K562 (cell line): ENCODE measurements around the gene RAB21. TPM values are rescaled to one million over a fixed set of nuclear protein-coding genes. Genes with fewer than 3 reads are reported as not detected.

Experiments
- ATAC-seq: fragments of 200-7000 bp; cut with Tn5 transposase; 3 replicates; pipeline ENCODE4 v1.9.1; 2020; ENCODE audit warnings: moderate library complexity
- BruUV-seq: library from RNA; stranded (reverse); fragments of 400-500 nt; replicated peaks from 2 replicates; lab custom pipeline; 2021; lab: Mats Ljungman, UMichigan
- CTCF ChIA-PET: fragments of 300-600 bp; formaldehyde crosslinking; extraction: SDS; loops from one replicate; lab custom pipeline; 2021; ENCODE audit warnings: low intra/inter-chr PET ratio; lab: Yijun Ruan, JAX
- POLR2A ChIA-PET: fragments of 300-600, 350-650 bp; sonication (Branson Sonifier 250); formaldehyde crosslinking; extraction: SDS; loops from one replicate; lab custom pipeline; 2021; ENCODE audit warnings: antibody characterized with exemption, inconsistent platforms; lab: Yijun Ruan, JAX
- DNase-seq, 4 experiments: peaks; one replicate each; pipeline versions ENCODE4 v3.0.0 to v3.0.0-alpha.2; 2011 to 2018; ENCODE audit warnings: low spot score in 3 of 4, mixed read lengths in 3 of 4; ENCODE audit errors: extremely low read depth in 1 of 4
- FAIRE-seq: peaks from 2 replicates; lab custom pipeline; 2011; peaks lifted over from hg19 to GRCh38; lab: Jason Lieb, UNC
- H2AFZ ChIP-seq: 2 replicates; pipeline ENCODE4 v1.6.0; 2011; ENCODE audit warnings: low read depth, low read length, control low read depth, inconsistent platforms
- H3K27ac ChIP-seq: fragments of 200-600 bp; 3 replicates; pipeline ENCODE4 v1.8.0; 2011; ENCODE audit warnings: low read depth, mild to moderate bottlenecking, control low read depth, inconsistent platforms, low read length, moderate library complexity, mixed read lengths; ENCODE audit errors: extremely low read depth
- H3K27me3 ChIP-seq, 2 experiments: fragments of 300-600 bp in 1 of 2; 2 replicates in 1 of 2; 3 replicates in 1 of 2; pipeline versions ENCODE4 v1.6.0 to v1.8.0; 2011; ENCODE audit warnings: inconsistent platforms in 2 of 2, low read length in 2 of 2, mild to moderate bottlenecking in 1 of 2, mixed read lengths in 1 of 2, moderate library complexity in 1 of 2; ENCODE audit not compliant: control insufficient read depth in 2 of 2, insufficient read depth in 2 of 2
- H3K36me3 ChIP-seq: fragments of 300-600 bp; 3 replicates; pipeline ENCODE4 v1.8.0; 2011; ENCODE audit warnings: mild to moderate bottlenecking, low read length, inconsistent platforms; ENCODE audit not compliant: control insufficient read depth, insufficient read depth
- H3K4me1 ChIP-seq, 2 experiments: fragments of 200-600 bp in 1 of 2; replicated peaks in 1 of 2; 2 replicates in 1 of 2; 3 replicates in 1 of 2; pipeline versions ENCODE4 v1.5.1 to v1.8.0; 2011; ENCODE audit warnings: inconsistent platforms in 2 of 2, low read length in 2 of 2, mild to moderate bottlenecking in 1 of 2, mixed read lengths in 1 of 2, moderate library complexity in 1 of 2; ENCODE audit not compliant: control insufficient read depth in 2 of 2, insufficient read depth in 2 of 2
- H3K4me2 ChIP-seq: 2 replicates; pipeline ENCODE4 v1.6.1; 2011; ENCODE audit warnings: low read length, control low read depth, inconsistent platforms, mixed read lengths; ENCODE audit not compliant: insufficient read depth
- H3K4me3 ChIP-seq: fragments of 200-600 bp; sonication (generic), shearing (Covaris generic); 2 replicates; pipeline ENCODE4 v1.5.1; 2016; ENCODE audit warnings: control low read depth, inconsistent platforms
- H3K79me2 ChIP-seq: fragments of 200-600 bp; 3 replicates; pipeline ENCODE4 v1.8.0; 2011; ENCODE audit warnings: low read length, inconsistent platforms; ENCODE audit not compliant: control insufficient read depth, insufficient read depth
- H3K9ac ChIP-seq, 2 experiments: 2 replicates each; pipeline versions ENCODE4 v1.6.0 to v1.6.1; 2011; ENCODE audit warnings: low read depth in 2 of 2, low read length in 2 of 2, control low read depth in 1 of 2, inconsistent platforms in 1 of 2, mild to moderate bottlenecking in 1 of 2, mixed read lengths in 1 of 2; ENCODE audit not compliant: insufficient read depth in 1 of 2
- H3K9me1 ChIP-seq: one replicate; pipeline ENCODE4 v1.6.0; 2011; ENCODE audit warnings: inconsistent platforms, mild to moderate bottlenecking, low read length, moderate library complexity; ENCODE audit not compliant: control insufficient read depth, insufficient read depth
- H3K9me3 ChIP-seq: replicated peaks from 2 replicates; pipeline ENCODE4 v1.5.1; 2011; ENCODE audit warnings: low read depth, low read length, inconsistent platforms; ENCODE audit not compliant: control insufficient read depth, insufficient read depth
- H4K20me1 ChIP-seq: replicated peaks from 2 replicates; pipeline ENCODE4 v1.6.1; 2011; ENCODE audit warnings: low read length, inconsistent platforms, mixed read lengths; ENCODE audit not compliant: control insufficient read depth, insufficient read depth
- BRD9 ChIP-seq: fragments of 450-650 bp; IDR thresholded peaks from 2 replicates; pipeline ENCODE4 v1.6.1; 2018; ENCODE audit warnings: low read depth; ENCODE audit not compliant: partially characterized antibody
- C11orf30 ChIP-seq: fragments of 450-650 bp; IDR thresholded peaks from 2 replicates; pipeline ENCODE4 v1.6.1; 2016; ENCODE audit warnings: low read depth, mild to moderate bottlenecking
- CBX2 ChIP-seq: fragments of 200-600 bp; sonication (generic); IDR thresholded peaks from one replicate; pipeline ENCODE4 v1.6.1; 2012; ENCODE audit warnings: mild to moderate bottlenecking, low read length, inconsistent platforms; ENCODE audit not compliant: insufficient read depth, poor library complexity, severe bottlenecking
- FOSL1 ChIP-seq: fragments of 200-800 bp; sonication (Bioruptor generic); conservative IDR thresholded peaks from 2 replicates; pipeline ENCODE4 v1.6.1; 2016; ENCODE audit warnings: missing genetic modification characterization, missing compliant biosample characterization
- GATAD2B ChIP-seq: fragments of 450-650 bp; IDR thresholded peaks from 2 replicates; pipeline ENCODE4 v1.6.1; 2017; ENCODE audit warnings: mild to moderate bottlenecking, borderline replicate concordance
- IFI16 ChIP-seq: fragments of 250-450 bp; sonication (Bioruptor Pico); IDR thresholded peaks from 2 replicates; pipeline ENCODE4 v2.1.2; 2022; ENCODE audit warnings: mild to moderate bottlenecking, inconsistent platforms
- MAFG ChIP-seq: fragments of 450-650 bp; conservative IDR thresholded peaks from 2 replicates; pipeline ENCODE4 v1.6.1; 2016; ENCODE audit warnings: missing genetic modification characterization, missing compliant biosample characterization
- MTA1 ChIP-seq: fragments of 450-650 bp; IDR thresholded peaks from 2 replicates; pipeline ENCODE4 v1.6.1; 2017; ENCODE audit warnings: borderline replicate concordance
- RCOR1 ChIP-seq, 2 experiments: IDR thresholded peaks; 2 replicates each; pipeline ENCODE4 v1.6.1; 2012; ENCODE audit warnings: low read depth in 2 of 2, low read length in 2 of 2, borderline replicate concordance in 1 of 2, improper control_type of control experiment in 1 of 2
- SMARCC2 ChIP-seq: fragments of 450-650 bp; IDR thresholded peaks from 2 replicates; pipeline ENCODE4 v1.6.1; 2017; ENCODE audit warnings: antibody characterized with exemption, moderate library complexity, mild to moderate bottlenecking, low read depth
- SMARCE1 ChIP-seq: fragments of 450-650 bp; IDR thresholded peaks from 2 replicates; pipeline ENCODE4 v1.7.1; 2016; ENCODE audit warnings: mild to moderate bottlenecking
- TEAD2 ChIP-seq: fragments of 450-650 bp; IDR thresholded peaks from 2 replicates; pipeline ENCODE4 v1.6.1; 2016; ENCODE audit warnings: missing genetic modification characterization, control low read depth, missing compliant biosample characterization
- ZNF347 ChIP-seq: fragments of 450-650 bp; formaldehyde crosslinking; IDR thresholded peaks from 2 replicates; pipeline ENCODE4 v1.4.0; 2020; ENCODE audit warnings: low read depth, mild to moderate bottlenecking, moderate library complexity
- ZNF76 ChIP-seq: fragments of 250-450 bp; sonication (Bioruptor Pico); IDR thresholded peaks from 2 replicates; pipeline ENCODE4 v1.4.0; 2020; ENCODE audit warnings: mild to moderate bottlenecking, moderate library complexity, borderline replicate concordance
- WGBS: fragments of 100-300 bp; shearing (Covaris generic); methylation state at CpG from one replicate; pipeline ENCODE4 v1.1.6; 2016; ENCODE audit warnings: low coverage, mixed read lengths; ENCODE audit not compliant: insufficient coverage; ENCODE audit errors: missing lambda C conversion rate; 5-methylcytosine and 5-hydroxymethylcytosine counted together
- in situ Hi-C: fragments of 300-500 bp; cut with MboI; formaldehyde crosslinking; loops from 4 replicates; pipeline ENCODE4 v1.15.0; 2018; ENCODE audit warnings: inconsistent platforms, mixed read lengths
- intact Hi-C: fragments of 100-400 bp; cut with micrococcal nuclease; formaldehyde crosslinking; loops from 2 replicates; pipeline ENCODE4 v1.14.2; 2022
- polyA plus RNA-seq, 8 experiments: library from polyadenylated mRNA; depleted of rRNA in 4 of 8; stranded (reverse) in 5 of 8; unstranded in 3 of 8; fragments of >200 nt; fragmentation: Nextera tagmentation in 2 of 8; fragmentation: Illumina TruSeq in 1 of 8; extraction: Ambion mirVana in 2 of 8; extraction: Trizol in 1 of 8; gene quantifications; 2 replicates each; pipeline versions ENCODE4 v1.2.1 to v1.2.3, GENCODE V29; 2011 to 2014; ENCODE audit warnings: inconsistent platforms in 1 of 8, missing spikeins in 1 of 8
- total RNA-seq, 7 experiments: library from RNA; depleted of rRNA in 6 of 7; stranded (reverse); fragments of >200 nt in 6 of 7; fragmentation: Illumina TruSeq in 2 of 7; extraction: Trizol in 2 of 7; gene quantifications; 2 replicates each; pipeline versions ENCODE4 v1.2.1 to v1.2.3, GENCODE V29; 2011 to 2021; ENCODE audit warnings: low replicate concordance in 1 of 7
- TF ChIP-seq, protein P1 (sequence below): fragments of 250-450 bp; sonication (Bioruptor Pico); IDR thresholded peaks from 2 replicates; pipeline ENCODE4 v1.8.0; 2021; ENCODE audit warnings: moderate library complexity, mild to moderate bottlenecking, inconsistent platforms
- TF ChIP-seq, protein P2 (sequence below), 2 experiments: fragments of 450-650 bp in 1 of 2; sonication (generic) in 1 of 2; formaldehyde crosslinking in 1 of 2; IDR thresholded peaks in 1 of 2; conservative IDR thresholded peaks in 1 of 2; 2 replicates each; pipeline versions ENCODE4 v1.6.1 to v1.8.1; 2016 to 2023; ENCODE audit warnings: mild to moderate bottlenecking in 2 of 2, moderate library complexity in 2 of 2, inconsistent platforms in 1 of 2, missing genetic modification reagents in 1 of 2

Gene RAB21
- total and polyA plus RNA-seq, 9 of the 15 experiments (the other 6 are each of a cell fraction or from before 2014, with no cell fraction given), result 5.3 to 45.6 (median 19.6) TPM

DNA sequence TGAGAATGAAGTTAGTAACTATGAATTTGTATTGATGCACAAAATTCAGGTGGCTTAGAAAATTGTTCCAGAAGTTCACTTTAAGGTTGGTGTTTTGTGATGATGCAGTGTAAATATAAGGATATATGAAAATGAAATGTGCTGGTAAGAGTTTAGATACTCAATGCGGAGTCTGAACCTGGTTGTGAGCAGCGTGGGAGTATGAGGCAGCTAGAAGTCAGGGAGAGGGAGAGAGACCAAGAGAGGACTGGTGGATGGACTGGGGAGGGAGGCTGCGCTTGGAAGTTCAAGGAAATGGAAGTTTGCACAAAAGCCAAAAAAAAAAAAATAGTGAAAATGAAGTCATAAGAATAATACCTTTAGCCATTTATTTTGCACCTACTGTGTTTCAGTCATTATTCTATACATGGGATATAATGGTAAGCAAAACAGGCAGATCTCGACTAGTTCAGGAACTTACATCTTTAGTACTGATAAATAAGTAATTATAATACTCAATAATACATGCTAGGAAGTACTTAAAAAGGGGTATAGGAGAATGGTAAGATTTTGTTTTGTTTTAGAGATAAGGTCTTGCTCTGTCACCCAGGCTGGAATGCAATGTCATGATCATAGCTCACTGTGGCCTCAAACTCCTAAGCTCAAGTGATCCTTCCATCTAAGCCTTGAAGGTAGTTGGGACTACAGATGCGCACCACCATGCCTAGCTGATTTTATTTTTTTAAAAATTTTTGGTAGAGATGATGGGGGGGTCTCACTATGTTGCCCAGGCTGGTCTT lies 10.0 kb upstream of the RAB21 start:
- intact Hi-C loops, result loop anchor here (1.0 to 5.0 kb wide), 3 partner anchors 58 to 527 kb away; partner anchors contain the start of gene TMEM19
- ATAC-seq, result peak; percentile 70
- CTCF ChIA-PET, result interaction anchor here (0.5 to 0.7 kb wide), 2 partner anchors 348 to 442 kb away, joined by 3 to 5 read pairs; no protein-coding TSS in a partner anchor
- H3K79me2 ChIP-seq, result no peaks in the 10 kb centered on the region
- no peaks in the 10 kb centered on the region for H3K36me3 ChIP-seq
- no peaks in the 10 kb centered on the region for H3K27me3 ChIP-seq
- no peaks in the 10 kb centered on the region for H3K9me3 ChIP-seq
- H3K9ac ChIP-seq, result 0 out of 4 replicates have a peak overlapping the region, but pooled peaks of 1 of the 2 experiments have one; percentile 0
- DNase-seq, result peak in 1 of 4 experiments; percentile 55
- no peaks in the 10 kb centered on the region for H4K20me1 ChIP-seq
- H3K4me2 ChIP-seq, result peak overlapping the region; percentile 26; the same call in 1 of the 2 replicates
- H3K4me1 ChIP-seq, result peaks cover 3 to 10% of the 10 kb centered on the region in 2 experiments; a peak in 2 of 5 replicates
- H3K9me1 ChIP-seq, result no peaks in the 10 kb centered on the region
- 33% methylated on average over 5 of the region's 5 CpGs for WGBS
- peak overlapping the region; percentile 23; the same call in 1 of the 3 replicates for H3K27ac ChIP-seq
- no peak overlapping the region for H3K4me3 ChIP-seq
- in situ Hi-C loops, result loop anchor here (10.0 kb wide), 1 partner anchor 100 kb away; no protein-coding TSS in a partner anchor
- POLR2A ChIA-PET, result interaction anchor here (0.5 to 1.3 kb wide), 5 partner anchors 10 to 476 kb away, joined by 3 to 4 read pairs (median 4); partner anchors contain the start of genes RAB21, THAP2 and ZFC3H1
- H2AFZ ChIP-seq, result peak overlapping the region; percentile 6
- BruUV-seq, result no TSS peak
- FAIRE-seq, result peak; percentile 74
- TF ChIP-seq ZNF76 (CRISPR knock-in tag) (no peak), RCOR1 (IDR thresholded peaks at IDR 0.05; ENCODE audit: borderline replicate concordance in 1 of 2, low read depth in 2 of 2, low read length in 2 of 2) (0 out of 4 replicates have a peak, but pooled peaks of 1 of the 2 experiments have one; percentile 25), FOSL1 (tag) (0 out of 2 replicates have a peak, but pooled peaks have one; percentile 36), GATAD2B (no peak), CBX2 (no peak), IFI16 (no peak), ZNF347 (no peak), TEAD2 (tag) (no peak), BRD9 (no peak), SMARCC2 (0 out of 2 replicates have a peak, but pooled peaks have one; percentile 33), SMARCE1 (peak; percentile 50; the same call in 1 of the 2 replicates), C11orf30 (peak; percentile 86), MTA1 (no peak), MAFG (tag) (peak; percentile 77)
- TF ChIP-seq, protein P1, sequence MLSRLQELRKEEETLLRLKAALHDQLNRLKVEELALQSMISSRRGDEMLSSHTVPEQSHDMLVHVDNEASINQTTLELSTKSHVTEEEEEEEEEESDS (CRISPR knock-in tag), result no peak
- TF ChIP-seq, protein P2, sequence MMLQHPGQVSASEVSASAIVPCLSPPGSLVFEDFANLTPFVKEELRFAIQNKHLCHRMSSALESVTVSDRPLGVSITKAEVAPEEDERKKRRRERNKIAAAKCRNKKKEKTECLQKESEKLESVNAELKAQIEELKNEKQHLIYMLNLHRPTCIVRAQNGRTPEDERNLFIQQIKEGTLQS (IDR thresholded peaks at IDR 0.05), result no peak
- TF ChIP-seq, protein P2 (CRISPR knock-in tag; conservative IDR thresholded peaks at IDR 0.05), result no peak
